Measurements from ENCODE around the gene CNPY3. TPM values are rescaled to one million over a fixed set of nuclear protein-coding genes. Genes with fewer than 3 reads are reported as not detected.

CNPY3 gene
- polyA plus RNA-seq, 1 of the 3 experiments (the other 2 are of a cell fraction) = 77.5 TPM

DNA sequence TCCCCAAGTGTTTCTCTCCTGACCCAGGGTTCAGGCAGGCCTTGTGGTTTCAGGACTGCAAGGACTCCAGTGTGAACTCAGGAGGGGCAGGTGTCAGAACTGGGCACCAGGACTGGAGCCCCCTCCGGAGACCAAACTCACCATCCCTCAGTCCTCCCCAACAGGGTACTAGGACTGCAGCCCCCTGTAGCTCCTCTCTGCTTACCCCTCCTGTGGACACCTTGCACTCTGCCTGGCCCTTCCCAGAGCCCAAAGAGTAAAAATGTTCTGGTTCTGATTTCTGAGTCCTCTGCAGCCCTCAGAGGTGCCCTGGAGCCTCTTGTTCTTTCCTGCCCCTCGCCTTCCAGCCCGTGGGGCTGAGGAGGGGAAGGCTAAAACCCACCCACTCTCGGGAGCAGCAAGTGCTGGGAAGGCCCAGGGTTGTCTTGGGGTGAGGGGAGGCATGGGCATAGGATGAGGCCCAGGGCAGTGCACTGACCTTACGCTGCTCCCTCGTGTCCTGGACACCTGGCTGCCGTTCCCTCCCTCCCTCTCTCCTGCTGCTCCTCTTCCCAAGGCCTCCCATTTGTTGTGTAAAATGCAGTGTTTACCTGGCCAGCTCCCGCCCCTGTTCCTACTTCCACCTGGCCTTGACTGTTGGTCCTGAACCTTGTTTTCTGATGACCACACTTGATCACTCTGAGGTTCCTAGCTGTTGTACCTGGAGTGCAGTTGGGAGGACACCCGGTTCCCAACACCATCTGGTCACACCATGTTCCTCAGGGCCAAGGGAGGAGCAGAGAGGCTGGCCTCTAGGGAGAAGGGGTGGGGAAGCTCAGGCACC, 9.9 kb downstream of the CNPY3 start:
- no peak overlapping the region for H3K9ac ChIP-seq
- no peak for TF ChIP-seq CHD2 (IDR thresholded peaks at IDR 0.05; ENCODE audit: low read length, partially characterized antibody)
- no peak for TF ChIP-seq SMC3 (IDR thresholded peaks at IDR 0.05; ENCODE audit: low read depth, low read length)
- TF ChIP-seq POLR2AphosphoS5 (IDR thresholded peaks at IDR 0.05; ENCODE audit: low read depth, low read length) = no peak
- no peak for TF ChIP-seq RAD21 (IDR thresholded peaks at IDR 0.05; ENCODE audit: low read length)
- TF ChIP-seq, protein P1, sequence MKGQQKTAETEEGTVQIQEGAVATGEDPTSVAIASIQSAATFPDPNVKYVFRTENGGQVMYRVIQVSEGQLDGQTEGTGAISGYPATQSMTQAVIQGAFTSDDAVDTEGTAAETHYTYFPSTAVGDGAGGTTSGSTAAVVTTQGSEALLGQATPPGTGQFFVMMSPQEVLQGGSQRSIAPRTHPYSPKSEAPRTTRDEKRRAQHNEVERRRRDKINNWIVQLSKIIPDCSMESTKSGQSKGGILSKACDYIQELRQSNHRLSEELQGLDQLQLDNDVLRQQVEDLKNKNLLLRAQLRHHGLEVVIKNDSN (IDR thresholded peaks at IDR 0.05; ENCODE audit: borderline replicate concordance, low read depth) = no peak
- TF ChIP-seq MEF2A (IDR thresholded peaks at IDR 0.05; ENCODE audit: borderline replicate concordance, low read depth) = no peak
- no peak for TF ChIP-seq NRF1 (IDR thresholded peaks at IDR 0.05; ENCODE audit: low read depth, low read length)
- no peak for TF ChIP-seq RFX5 (IDR thresholded peaks at IDR 0.05; ENCODE audit: low read length)
- TF ChIP-seq TAF1 (IDR thresholded peaks at IDR 0.05; ENCODE audit: borderline replicate concordance, low read depth, low read length) = no peak
- TF ChIP-seq GABPA (IDR thresholded peaks at IDR 0.05; ENCODE audit: low read depth) = no peak
- no peak for TF ChIP-seq JUND (IDR thresholded peaks at IDR 0.05)
- TF ChIP-seq EP300 (IDR thresholded peaks at IDR 0.05; ENCODE audit: borderline replicate concordance in 1 of 2, low read depth in 1 of 2, low read length in 1 of 2) = no peak
- TF ChIP-seq FOXJ3 (CRISPR knock-in tag; IDR thresholded peaks at IDR 0.05) = no peak
- H3K9me2 ChIP-seq = no peaks in the 10 kb centered on the region
- POLR2A ChIA-PET = interaction anchor here (1.5 kb wide), 1 partner anchor 9 kb away, joined by 4 read pairs; the partner anchor contains the start of gene CNPY3
- H3K27ac ChIP-seq (ENCODE audit: low read depth in 2 of 2, low read length in 1 of 2) = no peak overlapping the region
- H3K9me3 ChIP-seq = no peaks in the 10 kb centered on the region
- CTCF ChIA-PET = no interaction called here
- H3K4me1 ChIP-seq (ENCODE audit: control insufficient read depth in 1 of 2, insufficient read depth in 2 of 2, low read depth in 1 of 2, low read length in 1 of 2) = no peaks in the 10 kb centered on the region; a peak in 1 of 4 replicates
- H3K4me3 ChIP-seq (ENCODE audit: low read depth in 2 of 2, low read length in 1 of 2) = no peak overlapping the region
- no peak overlapping the region for H3K4me2 ChIP-seq
- DNase-seq = no peak
- no peaks in the 10 kb centered on the region; the same call in 1 of the 2 replicates for H4K20me1 ChIP-seq (ENCODE audit: insufficient read depth)
- no peak overlapping the region for H2AFZ ChIP-seq (ENCODE audit: low read depth)
- H3F3A ChIP-seq (replicated peaks; ENCODE audit: insufficient read depth) = no peaks in the 10 kb centered on the region
- peaks cover 36 to 39% of the 10 kb centered on the region in 2 experiments for H3K36me3 ChIP-seq (replicated peaks in 1 of 2; ENCODE audit: control insufficient read depth in 1 of 2, insufficient read depth in 2 of 2, low read length in 1 of 2)
- WGBS (ENCODE audit: low lambda C conversion rate) = 93% methylated on average over 8 of the region's 9 CpGs
- H3K79me2 ChIP-seq (ENCODE audit: insufficient read depth) = peaks cover 9% of the 10 kb centered on the region
- H3K27me3 ChIP-seq (ENCODE audit: insufficient read depth) = no peaks in the 10 kb centered on the region

DNA sequence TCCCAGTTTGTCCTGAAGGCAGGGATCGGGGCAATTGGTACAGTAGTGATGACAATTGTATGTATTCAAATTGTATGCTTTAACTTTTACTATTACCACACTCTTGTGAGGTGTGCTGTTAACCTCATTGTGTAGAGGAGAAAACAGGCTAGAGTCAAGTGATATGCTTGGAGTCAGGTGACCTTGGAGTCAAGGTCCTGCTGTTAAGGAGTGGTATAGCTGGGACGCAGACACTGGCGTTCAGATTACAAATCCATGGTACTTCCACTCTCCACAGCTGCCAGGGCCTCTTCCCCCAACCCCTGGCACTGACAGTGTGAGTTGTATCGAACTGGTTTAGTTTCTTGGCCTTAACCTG, 10.5 kb downstream of the CNPY3 start:
- Histone ChIP-seq H3K79me2 (ENCODE audit: insufficient read depth) (peaks cover 3% of the 10 kb centered on the region), H3K27me3 (ENCODE audit: insufficient read depth) (no peaks in the 10 kb centered on the region), H3K4me3 (ENCODE audit: low read depth in 2 of 2, low read length in 1 of 2) (no peak overlapping the region), H2AFZ (ENCODE audit: low read depth) (no peak overlapping the region), H4K20me1 (ENCODE audit: insufficient read depth) (no peaks in the 10 kb centered on the region), H3K4me2 (no peak overlapping the region), H3K4me1 (ENCODE audit: control insufficient read depth in 1 of 2, insufficient read depth in 2 of 2, low read depth in 1 of 2, low read length in 1 of 2) (no peaks in the 10 kb centered on the region), H3K9me2 (no peaks in the 10 kb centered on the region), H3K9ac (no peak overlapping the region), H3K9me3 (no peaks in the 10 kb centered on the region), H3K27ac (ENCODE audit: low read depth in 2 of 2, low read length in 1 of 2) (no peak overlapping the region), H3K36me3 (replicated peaks in 1 of 2; ENCODE audit: control insufficient read depth in 1 of 2, insufficient read depth in 2 of 2, low read length in 1 of 2) (peaks cover 30 to 35% of the 10 kb centered on the region in 2 experiments), H3F3A (replicated peaks; ENCODE audit: insufficient read depth) (no peaks in the 10 kb centered on the region)
- no peak for TF ChIP-seq TCF12 (IDR thresholded peaks at IDR 0.05)
- no peak for TF ChIP-seq NFIC (IDR thresholded peaks at IDR 0.05; ENCODE audit: borderline replicate concordance)
- TF ChIP-seq, protein P2, sequence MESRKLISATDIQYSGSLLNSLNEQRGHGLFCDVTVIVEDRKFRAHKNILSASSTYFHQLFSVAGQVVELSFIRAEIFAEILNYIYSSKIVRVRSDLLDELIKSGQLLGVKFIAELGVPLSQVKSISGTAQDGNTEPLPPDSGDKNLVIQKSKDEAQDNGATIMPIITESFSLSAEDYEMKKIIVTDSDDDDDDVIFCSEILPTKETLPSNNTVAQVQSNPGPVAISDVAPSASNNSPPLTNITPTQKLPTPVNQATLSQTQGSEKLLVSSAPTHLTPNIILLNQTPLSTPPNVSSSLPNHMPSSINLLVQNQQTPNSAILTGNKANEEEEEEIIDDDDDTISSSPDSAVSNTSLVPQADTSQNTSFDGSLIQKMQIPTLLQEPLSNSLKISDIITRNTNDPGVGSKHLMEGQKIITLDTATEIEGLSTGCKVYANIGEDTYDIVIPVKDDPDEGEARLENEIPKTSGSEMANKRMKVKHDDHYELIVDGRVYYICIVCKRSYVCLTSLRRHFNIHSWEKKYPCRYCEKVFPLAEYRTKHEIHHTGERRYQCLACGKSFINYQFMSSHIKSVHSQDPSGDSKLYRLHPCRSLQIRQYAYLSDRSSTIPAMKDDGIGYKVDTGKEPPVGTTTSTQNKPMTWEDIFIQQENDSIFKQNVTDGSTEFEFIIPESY (IDR thresholded peaks at IDR 0.05; ENCODE audit: borderline replicate concordance, low read depth) = no peak
- no peak for TF ChIP-seq TEAD4 (IDR thresholded peaks at IDR 0.05; ENCODE audit: borderline replicate concordance, insufficient read depth)
- TF ChIP-seq, protein P3, sequence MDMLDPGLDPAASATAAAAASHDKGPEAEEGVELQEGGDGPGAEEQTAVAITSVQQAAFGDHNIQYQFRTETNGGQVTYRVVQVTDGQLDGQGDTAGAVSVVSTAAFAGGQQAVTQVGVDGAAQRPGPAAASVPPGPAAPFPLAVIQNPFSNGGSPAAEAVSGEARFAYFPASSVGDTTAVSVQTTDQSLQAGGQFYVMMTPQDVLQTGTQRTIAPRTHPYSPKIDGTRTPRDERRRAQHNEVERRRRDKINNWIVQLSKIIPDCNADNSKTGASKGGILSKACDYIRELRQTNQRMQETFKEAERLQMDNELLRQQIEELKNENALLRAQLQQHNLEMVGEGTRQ (IDR thresholded peaks at IDR 0.05; ENCODE audit: borderline replicate concordance, low read depth, low read length) = no peak
- no peak for TF ChIP-seq EP300 (IDR thresholded peaks at IDR 0.05; ENCODE audit: borderline replicate concordance in 1 of 2, low read depth in 1 of 2, low read length in 1 of 2)
- TF ChIP-seq MEF2A (IDR thresholded peaks at IDR 0.05; ENCODE audit: borderline replicate concordance, low read depth) = no peak
- no peak for TF ChIP-seq RXRA (IDR thresholded peaks at IDR 0.05; ENCODE audit: borderline replicate concordance, low read depth)
- no peak for TF ChIP-seq RAD21 (IDR thresholded peaks at IDR 0.05; ENCODE audit: low read length)
- TF ChIP-seq ELF1 (IDR thresholded peaks at IDR 0.05) = no peak
- no peak for TF ChIP-seq GABPA (IDR thresholded peaks at IDR 0.05; ENCODE audit: low read depth)
- no peak for TF ChIP-seq RFX5 (IDR thresholded peaks at IDR 0.05; ENCODE audit: low read length)
- TF ChIP-seq GATA2 (CRISPR knock-in tag; IDR thresholded peaks at IDR 0.05) = no peak
- CTCF ChIA-PET = interaction anchor here (1.2 kb wide), 1 partner anchor 10 kb away, joined by 3 read pairs; the partner anchor contains the start of gene CNPY3
- WGBS (ENCODE audit: low lambda C conversion rate) = 98% methylated on average over 3 of the region's 4 CpGs
- DNase-seq = no peak
- POLR2A ChIA-PET = interaction anchor here (1.5 kb wide), 1 partner anchor 10 kb away, joined by 4 read pairs; the partner anchor contains the start of gene CNPY3
